OCI-LY7 (cell line): ENCODE data around the gene MAPK8IP3.

ENCODE experiments used
- EZH2phosphoT487 ChIP-seq: fragments of 200-600 bp; sonication (generic); IDR thresholded peaks from 2 replicates; pipeline ENCODE4 v1.6.1; 2018; ENCODE audit warnings: low read depth, borderline replicate concordance, mild to moderate bottlenecking, mixed run types, antibody characterized with exemption, low read length, moderate library complexity, mixed read lengths
- TF ChIP-seq, protein P1 (sequence below): fragments of 200-600 bp; sonication (generic); conservative IDR thresholded peaks from 2 replicates; pipeline ENCODE4 v1.5.1; 2014; ENCODE audit warnings: mild to moderate bottlenecking, antibody characterized with exemption, low read length, moderate library complexity, mixed read lengths

DNA sequence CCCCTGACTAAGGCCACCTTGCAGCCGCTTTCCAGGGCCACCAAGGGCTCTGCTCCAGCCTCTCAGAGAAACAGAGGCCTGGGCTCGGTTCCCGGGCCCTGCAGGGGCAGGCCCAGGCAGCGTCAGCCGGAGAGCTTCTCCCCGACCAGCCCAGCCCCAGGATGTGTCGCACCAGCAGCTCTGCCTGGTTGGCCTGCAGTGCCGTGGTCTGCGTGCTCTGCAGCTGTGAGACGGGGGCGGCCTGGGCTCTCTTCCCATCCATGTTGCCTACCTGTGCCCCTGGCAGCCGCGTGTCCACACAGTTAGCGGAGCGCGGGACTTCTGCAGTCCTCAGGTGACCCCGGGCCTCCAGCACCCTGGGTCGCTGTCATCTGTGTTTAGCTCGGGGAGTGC is 82.7 kb downstream of the MAPK8IP3 start:
- TF ChIP-seq, protein P1, sequence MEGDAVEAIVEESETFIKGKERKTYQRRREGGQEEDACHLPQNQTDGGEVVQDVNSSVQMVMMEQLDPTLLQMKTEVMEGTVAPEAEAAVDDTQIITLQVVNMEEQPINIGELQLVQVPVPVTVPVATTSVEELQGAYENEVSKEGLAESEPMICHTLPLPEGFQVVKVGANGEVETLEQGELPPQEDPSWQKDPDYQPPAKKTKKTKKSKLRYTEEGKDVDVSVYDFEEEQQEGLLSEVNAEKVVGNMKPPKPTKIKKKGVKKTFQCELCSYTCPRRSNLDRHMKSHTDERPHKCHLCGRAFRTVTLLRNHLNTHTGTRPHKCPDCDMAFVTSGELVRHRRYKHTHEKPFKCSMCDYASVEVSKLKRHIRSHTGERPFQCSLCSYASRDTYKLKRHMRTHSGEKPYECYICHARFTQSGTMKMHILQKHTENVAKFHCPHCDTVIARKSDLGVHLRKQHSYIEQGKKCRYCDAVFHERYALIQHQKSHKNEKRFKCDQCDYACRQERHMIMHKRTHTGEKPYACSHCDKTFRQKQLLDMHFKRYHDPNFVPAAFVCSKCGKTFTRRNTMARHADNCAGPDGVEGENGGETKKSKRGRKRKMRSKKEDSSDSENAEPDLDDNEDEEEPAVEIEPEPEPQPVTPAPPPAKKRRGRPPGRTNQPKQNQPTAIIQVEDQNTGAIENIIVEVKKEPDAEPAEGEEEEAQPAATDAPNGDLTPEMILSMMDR, result no peak
- TF ChIP-seq EZH2phosphoT487, result no peak
